ENCODE measurements around the gene ARID5B.

Gene ARID5B

GRCh38 chr10:62077330-62078015 lies 176.0 kb downstream of the ARID5B start:
- no peak for DNase-seq (ENCODE audit: low read depth, low spot score)

DNA sequence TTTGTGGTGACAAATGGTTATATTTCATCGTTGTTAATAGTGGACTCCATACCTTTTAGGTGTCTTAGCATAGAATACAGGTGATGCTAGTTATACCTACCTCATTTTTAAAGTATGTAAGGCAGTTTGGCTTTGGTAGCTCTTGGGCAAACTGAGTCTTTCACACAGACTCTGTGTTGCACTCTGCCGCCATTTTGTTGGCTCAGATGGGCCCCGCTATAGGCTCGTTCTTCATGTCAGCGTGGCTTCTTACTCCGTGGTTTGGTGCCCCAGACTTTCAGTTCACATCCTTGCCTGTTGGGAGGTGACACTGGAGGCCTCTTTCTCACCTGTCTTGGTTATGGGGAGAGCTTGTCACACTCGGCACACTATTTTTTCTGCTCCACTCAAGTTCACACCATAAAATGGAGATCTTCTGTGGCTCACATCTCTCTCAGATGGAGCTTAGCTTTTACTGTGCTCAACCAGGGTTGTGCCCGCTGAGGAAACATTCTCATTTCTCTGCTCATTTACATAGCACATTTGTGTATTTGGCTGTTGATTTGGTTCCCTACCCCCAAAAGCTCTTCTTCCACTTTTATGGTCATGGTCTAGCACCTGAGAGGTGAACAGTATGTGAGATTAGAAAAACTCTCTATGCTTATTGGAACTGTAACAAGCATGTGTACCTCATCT lies 178.5 kb downstream of the ARID5B start:
- no peak for DNase-seq (ENCODE audit: low read depth, low spot score)

GRCh38 chr10:62080905-62081304 lies 179.4 kb downstream of the ARID5B start:
- DNase-seq (ENCODE audit: low read depth, low spot score) = no peak

GRCh38 chr10:62081341-62082270 lies 180.1 kb downstream of the ARID5B start:
- DNase-seq (ENCODE audit: low read depth, low spot score) = no peak

DNA sequence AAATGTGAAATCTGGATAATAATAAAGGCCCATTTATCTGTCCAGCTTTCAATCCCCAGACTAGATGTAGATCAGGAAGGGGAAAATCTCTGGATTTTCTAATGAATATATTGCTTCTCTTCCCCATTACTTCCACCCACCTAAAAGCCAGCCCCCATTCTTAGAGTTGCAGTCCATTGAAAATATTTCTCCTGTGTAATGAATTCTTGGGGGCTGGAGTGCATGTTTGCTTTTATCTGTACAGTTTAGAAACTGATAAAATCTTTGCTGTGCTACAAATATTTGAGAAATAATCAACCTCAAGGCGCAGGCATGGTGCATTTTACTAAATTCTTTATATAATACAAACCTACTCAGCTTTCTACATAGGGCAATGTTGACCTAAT lies 180.8 kb downstream of the ARID5B start:
- DNase-seq (ENCODE audit: low read depth, low spot score) = no peak

DNA sequence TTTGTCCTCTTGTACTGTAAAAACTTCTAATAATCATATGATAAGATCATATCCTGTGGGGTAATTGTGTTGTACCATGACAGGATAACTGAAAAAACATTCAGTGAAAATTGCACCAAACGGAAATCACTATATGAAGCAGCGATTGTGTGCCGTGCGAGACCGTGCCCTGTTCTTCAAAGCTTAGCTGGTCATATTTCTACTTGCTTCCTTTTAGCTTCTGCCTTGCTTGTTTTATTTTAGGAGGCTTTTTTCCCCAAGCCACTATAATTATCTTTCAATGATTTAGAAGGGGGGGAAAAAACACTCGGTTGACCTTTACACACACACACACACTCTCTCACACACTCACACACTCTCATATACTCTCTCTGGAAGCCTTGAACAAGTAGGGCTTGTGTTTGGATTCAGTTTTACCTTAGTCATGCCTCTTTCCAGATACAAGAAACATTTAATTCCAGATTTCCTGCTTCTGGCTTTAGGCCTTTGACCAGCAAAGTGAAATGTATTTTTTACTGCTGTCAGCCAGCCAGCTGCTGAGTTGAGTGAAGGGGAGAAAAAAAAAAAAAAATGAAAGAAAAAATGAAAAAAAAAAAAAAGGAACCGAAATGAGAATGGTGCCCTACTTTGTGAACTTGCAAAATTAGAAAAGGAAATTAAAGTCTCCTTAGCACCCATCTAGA lies 181.4 kb downstream of the ARID5B start:
- DNase-seq (ENCODE audit: low read depth, low spot score) = no peak

DNA sequence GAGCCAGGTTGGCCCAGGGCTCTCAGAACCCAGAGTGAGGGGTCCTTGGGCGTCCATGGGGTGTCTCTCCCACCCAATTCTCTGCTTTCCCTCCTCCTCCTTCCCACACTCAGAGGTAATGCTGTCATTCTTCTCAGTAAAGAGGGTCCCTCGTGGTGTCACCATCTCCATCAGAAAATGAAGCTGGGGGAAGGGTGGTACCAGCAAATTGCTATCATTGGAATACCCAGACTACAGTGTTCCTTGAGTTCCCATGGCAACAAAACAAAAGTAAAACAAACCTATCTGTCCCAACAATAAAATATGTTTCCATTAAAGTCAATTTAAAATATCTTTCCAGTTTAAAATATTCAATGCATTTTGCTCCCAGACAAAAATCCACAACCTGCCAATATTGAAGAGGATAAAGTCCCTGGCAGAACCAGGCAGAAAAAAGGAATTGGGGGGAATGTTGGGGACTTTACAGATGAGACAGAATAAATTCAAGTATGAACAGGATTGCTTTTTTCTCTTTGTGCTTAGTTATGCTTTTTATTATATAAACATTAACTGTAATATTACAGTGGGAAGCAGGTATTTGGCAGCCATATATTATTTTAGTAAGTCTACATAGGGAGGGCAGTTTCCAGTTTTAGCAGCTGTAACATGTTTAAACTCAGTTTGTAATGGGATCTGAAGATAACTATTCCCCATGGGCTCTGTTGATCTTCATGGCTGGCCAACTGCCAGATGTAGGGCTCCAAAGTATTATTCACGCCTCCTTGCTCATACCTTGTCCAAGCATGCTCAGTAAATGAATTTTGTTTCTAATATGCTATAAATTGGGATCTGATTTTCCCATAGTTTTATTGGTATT lies 182.1 kb downstream of the ARID5B start:
- DNase-seq (ENCODE audit: low read depth, low spot score) = no peak

DNA sequence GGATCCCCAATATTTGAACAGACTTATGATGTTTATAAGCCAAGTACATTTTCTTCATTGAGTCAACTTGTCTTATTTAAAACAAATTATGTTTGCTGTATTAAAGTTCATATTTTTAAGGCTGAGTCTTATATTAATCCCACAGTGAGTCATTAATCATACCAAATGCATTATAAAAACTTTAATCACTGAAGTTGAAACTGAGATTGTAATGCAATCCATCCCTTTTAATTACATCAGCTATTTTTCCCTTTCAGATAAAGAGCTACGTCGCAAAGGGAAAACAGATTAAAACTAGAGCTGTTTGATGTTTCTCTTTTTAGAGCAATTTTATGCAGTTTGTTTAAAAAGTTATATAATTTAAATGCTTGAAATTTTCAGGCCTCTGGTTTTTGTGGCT lies 183.0 kb downstream of the ARID5B start:
- no peak for DNase-seq (ENCODE audit: low read depth, low spot score)

GRCh38 chr10:62085404-62085803 lies 183.9 kb downstream of the ARID5B start:
- DNase-seq (ENCODE audit: low read depth, low spot score) = no peak

DNA sequence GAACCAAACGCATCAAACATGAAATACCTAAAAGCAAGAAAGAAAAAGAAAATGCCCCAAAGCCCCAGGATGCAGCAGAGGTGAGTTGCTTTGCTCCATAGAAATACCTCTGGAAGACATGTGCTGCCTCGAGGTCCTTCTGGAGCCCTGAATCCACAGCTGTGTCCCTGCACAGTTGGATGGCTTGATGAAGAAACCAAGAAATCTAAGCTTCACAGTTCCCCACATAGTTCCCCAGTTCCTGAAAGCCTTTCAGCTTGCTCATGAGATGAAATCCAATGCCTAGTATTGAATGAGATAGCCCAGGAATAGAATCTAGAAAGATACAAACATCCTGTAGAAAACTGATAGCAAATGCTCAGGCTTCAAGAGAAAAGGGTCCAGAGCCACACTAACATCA lies 184.3 kb downstream of the ARID5B start:
- DNase-seq (ENCODE audit: low read depth, low spot score) = no peak

DNA sequence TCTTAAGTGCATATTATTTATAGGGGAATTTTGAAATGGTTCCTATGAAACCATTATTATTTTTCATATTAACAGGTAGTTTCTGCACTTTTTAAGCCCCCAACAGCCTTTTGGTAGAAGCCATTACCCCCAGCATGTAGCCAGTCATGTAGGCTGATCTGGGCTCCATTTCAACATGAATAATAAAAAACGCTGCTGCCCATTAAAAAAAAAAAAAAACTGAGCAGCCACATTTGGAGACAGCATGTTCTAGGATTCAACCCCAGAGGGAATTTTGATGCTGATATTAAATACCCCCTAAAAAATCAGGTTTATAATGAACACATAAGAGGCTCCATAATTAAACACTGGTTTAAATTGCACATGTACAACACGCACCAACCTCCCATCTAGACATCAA lies 185.8 kb downstream of the ARID5B start:
- no peak for DNase-seq (ENCODE audit: low read depth, low spot score)

GRCh38 chr10:62088786-62089185 lies 187.3 kb downstream of the ARID5B start:
- no peak for DNase-seq (ENCODE audit: low read depth, low spot score)

- no peak for DNase-seq (ENCODE audit: low read depth, low spot score)
Observed at GRCh38 chr10:62092301-62093030, 191.0 kb downstream of the ARID5B start.

GRCh38 chr10:62093863-62094291 lies 192.4 kb downstream of the ARID5B start:
- no peak for DNase-seq (ENCODE audit: low read depth, low spot score)

DNA sequence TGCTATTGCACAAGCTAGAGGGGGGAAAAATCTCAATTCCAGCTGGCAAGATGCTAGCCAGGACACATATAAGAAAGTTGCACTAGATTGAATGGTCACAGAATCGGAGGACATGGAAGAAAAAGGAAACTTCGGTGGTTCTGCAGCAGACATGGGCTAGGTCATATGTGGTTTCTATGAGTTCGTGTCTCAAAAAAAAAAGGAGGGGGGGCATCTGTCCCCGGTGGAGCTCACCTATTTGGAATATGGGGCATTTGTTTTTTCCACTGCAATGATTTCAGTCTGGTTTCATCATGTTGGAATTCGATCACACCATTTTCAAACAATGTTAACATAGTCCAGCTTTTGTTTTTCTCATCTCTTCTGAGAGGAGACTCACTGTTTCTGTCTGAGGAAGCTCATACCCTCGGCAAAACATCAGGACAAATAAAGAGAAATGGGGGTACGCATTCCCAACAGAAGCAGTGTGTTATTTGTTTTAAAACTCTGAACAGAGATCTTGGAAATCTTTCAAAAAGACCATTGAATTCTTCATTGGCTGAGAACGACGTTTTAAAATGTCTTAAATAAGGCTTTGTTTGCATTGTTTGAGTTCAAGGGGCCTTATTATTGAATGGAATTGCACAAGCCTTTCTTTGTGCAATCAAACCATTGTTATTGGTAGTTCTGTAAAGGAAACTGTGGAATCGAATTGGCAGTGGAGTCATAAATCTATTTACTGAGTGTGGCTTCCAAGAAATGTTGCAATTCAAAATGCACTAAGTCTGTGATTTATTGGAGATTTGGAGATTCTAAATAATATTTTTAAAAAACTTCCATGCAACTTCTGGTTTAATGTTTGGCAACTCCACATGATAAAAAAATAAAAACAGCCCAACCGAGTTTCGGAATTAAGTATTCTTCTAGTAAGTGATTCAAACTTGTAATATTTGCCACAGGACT lies 194.0 kb downstream of the ARID5B start:
- no peak for DNase-seq (ENCODE audit: low read depth, low spot score)

DNA sequence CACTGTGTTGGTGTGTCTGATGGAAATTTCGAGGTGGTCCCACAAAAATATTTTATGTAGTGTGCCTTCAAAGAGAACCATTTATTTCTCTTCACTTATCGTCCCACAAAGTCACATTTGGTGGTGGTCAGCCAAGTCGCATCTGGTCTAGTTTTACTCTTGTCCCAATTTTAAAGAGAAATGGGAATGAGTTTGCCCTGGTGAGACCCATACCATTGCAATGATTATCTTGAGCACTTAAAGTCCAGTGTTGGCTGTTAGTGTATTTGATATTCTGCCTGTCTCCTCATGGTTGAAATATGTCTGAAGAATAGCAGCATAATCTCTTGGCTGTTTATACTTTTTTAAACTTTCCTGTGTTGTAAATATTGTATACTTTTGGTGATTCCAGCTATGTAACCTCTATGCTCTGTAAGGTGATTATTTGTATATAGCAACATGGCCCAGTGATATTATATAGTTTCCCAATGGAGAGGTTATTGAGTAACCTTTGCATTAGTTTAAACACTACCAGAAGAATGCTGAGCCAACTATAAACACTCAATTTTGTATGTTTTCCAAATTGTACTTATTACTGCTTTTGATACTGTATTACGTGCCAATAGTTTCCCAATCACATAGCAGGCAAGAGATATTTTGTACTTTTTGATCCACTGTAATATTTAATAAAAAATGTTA lies 194.9 kb downstream of the ARID5B start:
- DNase-seq (ENCODE audit: low read depth, low spot score) = no peak

DNA sequence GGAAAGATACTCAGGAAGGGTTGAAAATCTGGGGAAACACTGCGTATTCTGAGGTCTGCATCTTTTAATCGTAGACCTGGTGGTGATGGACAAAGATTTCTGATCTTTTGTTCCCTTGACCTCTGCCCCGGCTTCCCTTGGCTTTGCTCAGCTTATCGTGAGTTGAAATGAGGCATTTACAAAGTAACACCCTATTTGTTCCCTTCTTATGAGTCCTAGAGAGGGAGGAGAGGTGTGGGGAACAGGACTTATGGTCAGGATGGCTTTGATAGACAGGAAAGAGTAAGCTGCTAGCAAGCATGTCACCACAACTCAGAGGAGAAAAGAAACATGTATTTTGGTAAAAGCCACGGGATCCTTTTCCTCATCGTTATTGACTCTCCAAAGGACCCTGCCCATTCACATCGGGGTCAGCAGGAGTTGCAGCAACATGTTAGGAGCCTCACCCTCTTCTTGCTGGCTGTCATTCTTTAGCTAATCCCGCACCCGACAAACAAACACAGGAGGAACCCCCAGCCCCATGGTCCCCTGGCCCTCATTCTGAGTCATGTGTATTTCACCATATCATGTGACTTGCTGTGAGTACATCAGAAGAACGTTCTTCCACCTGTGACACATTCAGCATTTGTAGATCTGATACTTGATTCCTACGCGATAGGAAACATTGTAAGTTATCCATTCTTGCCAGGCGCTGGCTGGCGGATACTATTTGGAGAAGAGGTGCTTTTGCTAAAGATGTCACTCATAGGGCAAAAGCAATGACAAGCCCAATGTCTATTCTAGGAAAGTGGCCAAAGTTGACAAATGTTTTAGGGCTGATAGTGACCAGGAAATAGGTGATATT lies 197.0 kb downstream of the ARID5B start:
- DNase-seq (ENCODE audit: low read depth, low spot score) = no peak

- no peak for DNase-seq (ENCODE audit: low read depth, low spot score)
Observed at GRCh38 chr10:62099299-62099698, 197.8 kb downstream of the ARID5B start.
